ENCODE results near the gene ZFPM1. TPM values are rescaled to one million over a fixed set of nuclear protein-coding genes. Genes with fewer than 3 reads are reported as not detected.
A peak's percentile ranks its signal among the peaks of the same experiment; 100 is the strongest.

ZFPM1 gene
- total RNA-seq, 2 donors from 2014 or later: 10.9 to 11.4 TPM

- Histone ChIP-seq H3K4me3 (no peak overlapping the region), H3K4me1 (peaks cover 10% of the 10 kb centered on the region), H3K27me3 (no peaks in the 10 kb centered on the region), H3K27ac (no peak overlapping the region), H3K9me3 (no peaks in the 10 kb centered on the region), H3K36me3 (replicated peaks in 1 of 2; ENCODE audit: insufficient read depth in 1 of 2, low read depth in 2 of 2) (no peaks in the 10 kb centered on the region)
- intact Hi-C loops (cut with DNase I): no loop called here
- 57 to 64% methylated on average over 17 to 24 of the region's 31 CpGs for WGBS, 2 donors
- TF ChIP-seq POLR2A (IDR thresholded peaks at IDR 0.05): no peak
- peak in 3 of 7 experiments; percentile 12 to 18 (median 15) for TF ChIP-seq CTCF (IDR thresholded peaks at IDR 0.05)
- ATAC-seq (no peak), DNase-seq (peak in 2 of 4 donors; percentile 37 to 54)
These were observed 84.1 kb downstream of the ZFPM1 start for GRCh38 chr16:88536971-88537751.

GRCh38 chr16:88537859-88538258, 84.8 kb downstream of the ZFPM1 start:
- H3K27ac ChIP-seq: no peak overlapping the region
- DNase-seq (no peak), ATAC-seq (no peak)
- WGBS, 2 donors: 51 to 58% methylated on average over 4 of the region's 4 CpGs
- intact Hi-C loops (cut with DNase I): no loop called here
- H3K36me3 ChIP-seq (replicated peaks in 1 of 2; ENCODE audit: insufficient read depth in 1 of 2, low read depth in 2 of 2): no peaks in the 10 kb centered on the region
- no peaks in the 10 kb centered on the region for H3K27me3 ChIP-seq
- TF ChIP-seq POLR2A (IDR thresholded peaks at IDR 0.05): no peak
- TF ChIP-seq CTCF (IDR thresholded peaks at IDR 0.05): no peak
- H3K4me1 ChIP-seq: peaks cover 10% of the 10 kb centered on the region
- peaks cover 0 to under 1% (median 0%) of the 10 kb centered on the region in 3 donors for H3K9me3 ChIP-seq
- no peak overlapping the region for H3K4me3 ChIP-seq

- ATAC-seq (no peak), DNase-seq (no peak)
- Histone ChIP-seq H3K27me3 (no peaks in the 10 kb centered on the region), H3K4me3 (no peak overlapping the region), H3K9me3 (peaks cover 0 to 7% (median 0%) of the 10 kb centered on the region in 3 donors), H3K27ac (no peak overlapping the region), H3K4me1 (peaks cover 10% of the 10 kb centered on the region), H3K36me3 (replicated peaks in 1 of 2; ENCODE audit: insufficient read depth in 1 of 2, low read depth in 2 of 2) (no peaks in the 10 kb centered on the region)
- 23 to 24% methylated on average over 20 to 23 of the region's 23 CpGs for WGBS, 2 donors
- TF ChIP-seq CTCF (IDR thresholded peaks at IDR 0.05) (no peak), POLR2A (IDR thresholded peaks at IDR 0.05) (no peak)
- intact Hi-C loops (cut with DNase I): no loop called here
These were observed 85.4 kb downstream of the ZFPM1 start for GRCh38 chr16:88538366-88539060.

GRCh38 chr16:88539261-88539651, 86.2 kb downstream of the ZFPM1 start:
- peaks cover 10% of the 10 kb centered on the region for H3K4me1 ChIP-seq
- intact Hi-C loops (cut with DNase I): no loop called here
- no peak overlapping the region for H3K27ac ChIP-seq
- H3K4me3 ChIP-seq: no peak overlapping the region
- TF ChIP-seq CTCF (IDR thresholded peaks at IDR 0.05) (no peak), POLR2A (IDR thresholded peaks at IDR 0.05) (no peak)
- DNase-seq (no peak), ATAC-seq (no peak)
- H3K36me3 ChIP-seq (replicated peaks in 1 of 2; ENCODE audit: insufficient read depth in 1 of 2, low read depth in 2 of 2): no peaks in the 10 kb centered on the region
- peaks cover 0 to 12% (median 0%) of the 10 kb centered on the region in 3 donors for H3K9me3 ChIP-seq
- WGBS, 2 donors: 24 to 31% methylated on average over 2 to 8 of the region's 12 CpGs
- H3K27me3 ChIP-seq: no peaks in the 10 kb centered on the region

Measured in body of pancreas (tissue), 4 donors.